ENCODE data around the gene MTTP. TPM values are rescaled to one million over a fixed set of nuclear protein-coding genes. Genes with fewer than 3 reads are reported as not detected.

Gene MTTP
- total RNA-seq, 4 donors from 2014 or later: 8.3 to 475 (median 299) TPM

- no peak overlapping the region for H3K4me3 ChIP-seq
- H3K36me3 ChIP-seq: peaks cover 0 to 18% (median 0%) of the 10 kb centered on the region in 3 donors
- H3K27me3 ChIP-seq: no peaks in the 10 kb centered on the region
- H3K4me1 ChIP-seq: no peaks in the 10 kb centered on the region
- DNase-seq: no peak
- TF ChIP-seq CTCF (IDR thresholded peaks at IDR 0.05): no peak
- TF ChIP-seq POLR2A (IDR thresholded peaks at IDR 0.05): no peak
- no peak overlapping the region for H3K27ac ChIP-seq
- H3K9me3 ChIP-seq: no peaks in the 10 kb centered on the region
These were observed 47.7 kb downstream of the MTTP start for GRCh38 chr4:99622341-99622740.

GRCh38 chr4:99624141-99624719, 49.6 kb downstream of the MTTP start:
- H3K4me3 ChIP-seq: no peak overlapping the region
- peaks cover 0 to 15% (median 0%) of the 10 kb centered on the region in 3 donors for H3K36me3 ChIP-seq
- H3K27me3 ChIP-seq: no peaks in the 10 kb centered on the region
- no peak overlapping the region for H3K27ac ChIP-seq
- no peak for DNase-seq
- no peaks in the 10 kb centered on the region for H3K4me1 ChIP-seq
- TF ChIP-seq POLR2A (IDR thresholded peaks at IDR 0.05): no peak
- no peak for TF ChIP-seq CTCF (IDR thresholded peaks at IDR 0.05)
- no peaks in the 10 kb centered on the region for H3K9me3 ChIP-seq

GRCh38 chr4:99625369-99625768, 50.7 kb downstream of the MTTP start:
- TF ChIP-seq POLR2A (IDR thresholded peaks at IDR 0.05) (no peak), CTCF (IDR thresholded peaks at IDR 0.05) (no peak)
- Histone ChIP-seq H3K27ac (no peak overlapping the region), H3K4me3 (no peak overlapping the region), H3K27me3 (no peaks in the 10 kb centered on the region), H3K36me3 (peaks cover 0 to 14% (median 0%) of the 10 kb centered on the region in 3 donors), H3K9me3 (no peaks in the 10 kb centered on the region), H3K4me1 (no peaks in the 10 kb centered on the region)
- no peak for DNase-seq

GRCh38 chr4:99628040-99628439, 53.4 kb downstream of the MTTP start:
- no peaks in the 10 kb centered on the region for H3K36me3 ChIP-seq
- H3K4me3 ChIP-seq: no peak overlapping the region
- no peak overlapping the region for H3K27ac ChIP-seq
- H3K27me3 ChIP-seq: no peaks in the 10 kb centered on the region
- no peaks in the 10 kb centered on the region for H3K9me3 ChIP-seq
- H3K4me1 ChIP-seq: no peaks in the 10 kb centered on the region
- DNase-seq: no peak
- no peak for TF ChIP-seq CTCF (IDR thresholded peaks at IDR 0.05)
- no peak for TF ChIP-seq POLR2A (IDR thresholded peaks at IDR 0.05)

- no peaks in the 10 kb centered on the region for H3K36me3 ChIP-seq
- H3K4me3 ChIP-seq: no peak overlapping the region
- H3K27ac ChIP-seq: no peak overlapping the region
- TF ChIP-seq CTCF (IDR thresholded peaks at IDR 0.05) (no peak), POLR2A (IDR thresholded peaks at IDR 0.05) (no peak)
- DNase-seq: no peak
- H3K27me3 ChIP-seq: no peaks in the 10 kb centered on the region
- no peaks in the 10 kb centered on the region for H3K9me3 ChIP-seq
- no peaks in the 10 kb centered on the region for H3K4me1 ChIP-seq
These were observed 55.4 kb downstream of the MTTP start for GRCh38 chr4:99629962-99630554.
